Left lung (tissue), 10 donors: Measurements from ENCODE around the gene SS18L1. TPM values are rescaled to one million over a fixed set of nuclear protein-coding genes. Genes with fewer than 3 reads are reported as not detected.
A peak's percentile ranks its signal among the peaks of the same experiment; 100 is the strongest.
"Not testable (repeated sequence)": the region's sequence is repeated elsewhere in the genome, so short reads cannot be mapped to it uniquely, and the experiment has no call there.

Source experiments
- ATAC-seq: fragments of 200-7000 bp; cut with Tn5 transposase; one replicate; pipeline ENCODE4 v1.9.1; 2020; ENCODE audit warnings: moderate library complexity
- DNase-seq, 4 donors: peaks; one replicate each; pipeline ENCODE4 v3.0.0-alpha.2; 2013 to 2020
- H3K27ac ChIP-seq, 2 donors: fragments of 200-600 bp; sonication (generic) in 1 of 2; one replicate each; pipeline versions ENCODE4 v1.5.0 to v1.8.0; 2020 to 2021
- H3K27me3 ChIP-seq, 2 donors: fragments of 200-600 bp; sonication (generic) in 1 of 2; one replicate each; pipeline versions ENCODE4 v1.5.0 to v1.8.0; 2020 to 2021
- H3K36me3 ChIP-seq, 2 donors: fragments of 200-600 bp; sonication (generic) in 1 of 2; one replicate each; pipeline versions ENCODE4 v1.5.0 to v1.8.0; 2020 to 2021
- H3K4me1 ChIP-seq, 2 donors: fragments of 200-600 bp; one replicate each; pipeline ENCODE4 v1.8.0; 2021
- H3K4me3 ChIP-seq, 2 donors: fragments of 200-600 bp; sonication (generic) in 1 of 2; one replicate each; pipeline versions ENCODE4 v1.5.0 to v1.8.0; 2020 to 2021; ENCODE audit warnings: mild to moderate bottlenecking in 1 of 2
- H3K9me3 ChIP-seq, 2 donors: fragments of 200-600 bp; sonication (generic) in 1 of 2; one replicate each; pipeline versions ENCODE4 v1.5.0 to v1.8.0; 2020 to 2021
- CTCF ChIP-seq, 2 donors: fragments of 200-600 bp; sonication (generic) in 1 of 2; IDR thresholded peaks; one replicate each; pipeline versions ENCODE4 v1.5.0 to v1.8.0; 2021; ENCODE audit warnings: antibody characterized with exemption in 2 of 2
- intact Hi-C, 2 donors: fragments of 100-400 bp; cut with DNase I; formaldehyde crosslinking; loops; one replicate each; pipeline versions ENCODE4 v1.11.2 to v1.14.2; 2022
- polyA plus RNA-seq, 6 donors: library from polyadenylated mRNA; unstranded; fragments of 120-200 nt; gene quantifications; one replicate each; pipeline ENCODE4 v1.2.1, GENCODE V29; 2013; ENCODE audit not compliant: insufficient read length in 6 of 6
- total RNA-seq, 2 donors: library from RNA; stranded (reverse); fragmentation: NEBNext Ultra II Directional; extraction: Animal tissue kit (Norgen Biotek cat#: 25700); gene quantifications; one replicate each; pipeline ENCODE4 v1.2.1, GENCODE V29; 2021
- donor health status: DM: no; HTN: yes; CAD: no.
- donor health status: DM: no; HTN: no; CAD: no.

SS18L1 gene
- total and polyA plus RNA-seq, 8 donors = 14.6 to 30.0 (median 21.7) TPM

GRCh38 chr20:62146019-62146755 lies 2.6 kb downstream of the SS18L1 start:
- Histone ChIP-seq H3K4me1 (peaks cover 8 to 45% of the 10 kb centered on the region in 2 donors), H3K4me3 (no peak overlapping the region), H3K9me3 (no peaks in the 10 kb centered on the region), H3K36me3 (no peaks in the 10 kb centered on the region), H3K27me3 (no peaks in the 10 kb centered on the region), H3K27ac (no peak overlapping the region)
- no peak for DNase-seq
- intact Hi-C loops = no loop called here
- no peak for TF ChIP-seq CTCF (IDR thresholded peaks at IDR 0.05)
- ATAC-seq = no peak

- no peaks in the 10 kb centered on the region for H3K9me3 ChIP-seq
- peaks cover 0 to under 1% of the 10 kb centered on the region in 2 donors for H3K36me3 ChIP-seq
- peaks cover 8 to 36% of the 10 kb centered on the region in 2 donors for H3K4me1 ChIP-seq
- DNase-seq = peak in 1 of 4 donors; percentile 56
- intact Hi-C loops = no loop called here
- no peak for ATAC-seq
- H3K4me3 ChIP-seq = no peak overlapping the region
- no peaks in the 10 kb centered on the region for H3K27me3 ChIP-seq
- H3K27ac ChIP-seq = no peak overlapping the region
- no peak for TF ChIP-seq CTCF (IDR thresholded peaks at IDR 0.05)
Observed at GRCh38 chr20:62147125-62147524, 3.6 kb downstream of the SS18L1 start.

- H3K4me1 ChIP-seq = peaks cover 8 to 34% of the 10 kb centered on the region in 2 donors
- H3K4me3 ChIP-seq = no peak overlapping the region
- DNase-seq (peak in 1 of 4 donors; percentile 41), ATAC-seq (no peak)
- no peaks in the 10 kb centered on the region for H3K27me3 ChIP-seq
- no peak overlapping the region for H3K27ac ChIP-seq
- intact Hi-C loops = no loop called here
- TF ChIP-seq CTCF (IDR thresholded peaks at IDR 0.05) = no peak
- no peaks in the 10 kb centered on the region for H3K9me3 ChIP-seq
- peaks cover 0 to 5% of the 10 kb centered on the region in 2 donors for H3K36me3 ChIP-seq
Observed at GRCh38 chr20:62147528-62147927, 4.0 kb downstream of the SS18L1 start.

GRCh38 chr20:62148383-62148782 lies 4.8 kb downstream of the SS18L1 start:
- H3K9me3 ChIP-seq, H3K4me3 ChIP-seq, ATAC-seq, intact Hi-C loops, H3K27me3 ChIP-seq, H3K27ac ChIP-seq, H3K36me3 ChIP-seq: not testable (repeated sequence)
- peaks cover 8 to 34% of the 10 kb centered on the region in 2 donors for H3K4me1 ChIP-seq
- peak in 1 of 4 donors; percentile 37 for DNase-seq

GRCh38 chr20:62148908-62149314 lies 5.3 kb downstream of the SS18L1 start:
- Histone ChIP-seq H3K9me3 (peaks cover 0 to 4% of the 10 kb centered on the region in 2 donors), H3K4me3 (no peak overlapping the region), H3K4me1 (peaks cover 8 to 34% of the 10 kb centered on the region in 2 donors), H3K27ac (peak overlapping the region in 1 of 2 donors; percentile 23), H3K27me3 (no peaks in the 10 kb centered on the region), H3K36me3 (peaks cover 0 to 5% of the 10 kb centered on the region in 2 donors)
- intact Hi-C loops = no loop called here
- ATAC-seq (peak; percentile 4), DNase-seq (peak in 1 of 4 donors; percentile 75)
- TF ChIP-seq CTCF (IDR thresholded peaks at IDR 0.05) = no peak
